ENCODE results near the gene GIGYF2.

DNA sequence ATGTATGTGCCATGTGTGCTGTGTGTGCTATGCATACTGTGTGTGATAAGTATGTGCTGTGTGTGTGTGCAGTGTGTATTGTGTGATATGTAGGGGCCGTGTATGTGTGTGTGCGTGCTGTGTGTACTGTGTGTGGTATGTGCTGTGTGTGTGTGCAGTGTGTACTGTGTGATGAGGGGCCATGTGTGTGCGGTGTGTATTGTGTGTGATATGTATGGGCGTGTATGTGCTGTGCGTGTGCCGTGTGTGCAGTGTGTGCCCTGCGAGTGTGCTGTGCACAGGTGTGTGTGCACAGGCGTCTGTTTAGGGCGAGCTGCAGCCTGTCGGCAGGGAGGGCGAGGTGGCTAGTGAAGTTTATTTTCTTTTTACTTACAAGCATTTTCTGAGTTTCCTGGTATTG, 189.0 kb downstream of the GIGYF2 start:
- TF ChIP-seq, protein P1, sequence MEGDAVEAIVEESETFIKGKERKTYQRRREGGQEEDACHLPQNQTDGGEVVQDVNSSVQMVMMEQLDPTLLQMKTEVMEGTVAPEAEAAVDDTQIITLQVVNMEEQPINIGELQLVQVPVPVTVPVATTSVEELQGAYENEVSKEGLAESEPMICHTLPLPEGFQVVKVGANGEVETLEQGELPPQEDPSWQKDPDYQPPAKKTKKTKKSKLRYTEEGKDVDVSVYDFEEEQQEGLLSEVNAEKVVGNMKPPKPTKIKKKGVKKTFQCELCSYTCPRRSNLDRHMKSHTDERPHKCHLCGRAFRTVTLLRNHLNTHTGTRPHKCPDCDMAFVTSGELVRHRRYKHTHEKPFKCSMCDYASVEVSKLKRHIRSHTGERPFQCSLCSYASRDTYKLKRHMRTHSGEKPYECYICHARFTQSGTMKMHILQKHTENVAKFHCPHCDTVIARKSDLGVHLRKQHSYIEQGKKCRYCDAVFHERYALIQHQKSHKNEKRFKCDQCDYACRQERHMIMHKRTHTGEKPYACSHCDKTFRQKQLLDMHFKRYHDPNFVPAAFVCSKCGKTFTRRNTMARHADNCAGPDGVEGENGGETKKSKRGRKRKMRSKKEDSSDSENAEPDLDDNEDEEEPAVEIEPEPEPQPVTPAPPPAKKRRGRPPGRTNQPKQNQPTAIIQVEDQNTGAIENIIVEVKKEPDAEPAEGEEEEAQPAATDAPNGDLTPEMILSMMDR (IDR thresholded peaks at IDR 0.05): no peak
- no peak for TF ChIP-seq ZFX (IDR thresholded peaks at IDR 0.05; ENCODE audit: borderline replicate concordance)
